IMR-90 (cell line): ENCODE results near the gene CPEB3. TPM values are rescaled to one million over a fixed set of nuclear protein-coding genes. Genes with fewer than 3 reads are reported as not detected.

Experiments used
- ATAC-seq: fragments of 200-7000 bp; cut with Tn5 transposase; 2 replicates; pipeline ENCODE4 v1.9.1; 2020; ENCODE audit warnings: low read depth, mild to moderate bottlenecking, moderate library complexity
- BruUV-seq: library from RNA; stranded (reverse); fragments of 400-500 nt; replicated peaks from 2 replicates; lab custom pipeline; 2021; lab: Mats Ljungman, UMichigan
- CTCF ChIA-PET: fragments of 300-600 bp; formaldehyde crosslinking; extraction: SDS; loops from one replicate; lab custom pipeline; 2021; ENCODE audit warnings: antibody characterized with exemption; lab: Yijun Ruan, JAX
- POLR2A ChIA-PET: fragments of 300-600 bp; sonication (Branson Sonifier 250); formaldehyde crosslinking; loops from one replicate; lab custom pipeline; 2022; ENCODE audit warnings: antibody characterized with exemption; ENCODE audit not compliant: unreplicated experiment; lab: Charles Lee
- DNase-seq: peaks from one replicate; pipeline ENCODE4 v3.0.0; 2013
- H2AFZ ChIP-seq: replicated peaks from 2 replicates; pipeline ENCODE3; 2013; ENCODE audit warnings: low read length, mild to moderate bottlenecking; ENCODE audit not compliant: poor library complexity
- H2AK5ac ChIP-seq: 2 replicates; pipeline ENCODE4 v1.6.1; 2013; ENCODE audit warnings: low read depth, low read length, inconsistent platforms
- H2AK9ac ChIP-seq: replicated peaks from 2 replicates; pipeline ENCODE3; 2013; ENCODE audit warnings: mild to moderate bottlenecking, low read depth, low read length, moderate library complexity; ENCODE audit not compliant: poor library complexity
- H2BK120ac ChIP-seq: 2 replicates; pipeline ENCODE4 v1.6.1; 2013; ENCODE audit warnings: low read depth, low read length, inconsistent platforms
- H2BK15ac ChIP-seq: 3 replicates; pipeline ENCODE4 v1.6.1; 2013; ENCODE audit warnings: low read depth, low read length, inconsistent platforms
- H2BK20ac ChIP-seq: 2 replicates; pipeline ENCODE4 v1.6.1; 2013; ENCODE audit warnings: low read depth, mild to moderate bottlenecking, inconsistent platforms, low read length, moderate library complexity
- H2BK5ac ChIP-seq: 2 replicates; pipeline ENCODE4 v1.6.1; 2013; ENCODE audit warnings: mild to moderate bottlenecking, low read depth, low read length, inconsistent platforms; ENCODE audit not compliant: poor library complexity, severe bottlenecking
- H3K14ac ChIP-seq: replicated peaks from 2 replicates; pipeline ENCODE4 v1.6.1; 2013; ENCODE audit warnings: low read depth, low read length, inconsistent platforms
- H3K18ac ChIP-seq: 2 replicates; pipeline ENCODE4 v1.6.1; 2013; ENCODE audit warnings: low read depth, low read length, control low read depth
- H3K23ac ChIP-seq: 2 replicates; pipeline ENCODE4 v1.6.1; 2013; ENCODE audit warnings: low read depth, low read length, inconsistent platforms
- H3K27ac ChIP-seq: 2 replicates; pipeline ENCODE4 v1.5.1; 2013; ENCODE audit warnings: mild to moderate bottlenecking, control low read depth, low read length; ENCODE audit not compliant: insufficient read depth
- H3K27me3 ChIP-seq: 2 replicates; pipeline ENCODE4 v1.6.1; 2013; ENCODE audit warnings: low read length; ENCODE audit not compliant: control insufficient read depth, insufficient read depth
- H3K36me3 ChIP-seq: 2 replicates; pipeline ENCODE4 v1.6.1; 2013; ENCODE audit warnings: low read length, mixed read lengths; ENCODE audit not compliant: control insufficient read depth, insufficient read depth
- H3K4ac ChIP-seq: 2 replicates; pipeline ENCODE4 v1.6.1; 2013; ENCODE audit warnings: low read depth, low read length, inconsistent platforms
- H3K4me1 ChIP-seq: 2 replicates; pipeline ENCODE4 v1.6.1; 2013; ENCODE audit warnings: low read length, mixed read lengths; ENCODE audit not compliant: control insufficient read depth, insufficient read depth
- H3K4me2 ChIP-seq: 2 replicates; pipeline ENCODE4 v1.6.1; 2013; ENCODE audit warnings: low read depth, mild to moderate bottlenecking, control low read depth, low read length, moderate library complexity
- H3K4me3 ChIP-seq: 2 replicates; pipeline ENCODE4 v1.5.1; 2013; ENCODE audit warnings: low read depth, mild to moderate bottlenecking, control low read depth, low read length, moderate library complexity; ENCODE audit not compliant: insufficient read depth
- H3K56ac ChIP-seq: 2 replicates; pipeline ENCODE4 v1.6.1; 2013; ENCODE audit warnings: low read length, inconsistent platforms; ENCODE audit not compliant: insufficient read depth; ENCODE audit errors: extremely low read depth
- H3K79me1 ChIP-seq, 2 experiments: 2 replicates each; pipeline ENCODE4 v1.6.1; 2013; ENCODE audit warnings: low read length in 2 of 2, inconsistent platforms in 1 of 2, low read depth in 1 of 2
- H3K9ac ChIP-seq: 2 replicates; pipeline ENCODE4 v1.6.1; 2013; ENCODE audit warnings: low read depth, low read length, control low read depth
- H3K9me1 ChIP-seq: 2 replicates; pipeline ENCODE4 v1.6.1; 2013; ENCODE audit warnings: low read length, inconsistent platforms; ENCODE audit not compliant: insufficient read depth
- H3K9me3 ChIP-seq: 2 replicates; pipeline ENCODE4 v1.6.1; 2013; ENCODE audit warnings: low read length; ENCODE audit not compliant: control insufficient read depth, insufficient read depth
- H4K20me1 ChIP-seq: 2 replicates; pipeline ENCODE4 v1.6.1; 2013; ENCODE audit warnings: low read length, inconsistent platforms; ENCODE audit not compliant: insufficient read depth
- H4K5ac ChIP-seq: 2 replicates; pipeline ENCODE4 v1.6.1; 2013; ENCODE audit warnings: mild to moderate bottlenecking, low read depth, low read length, control low read depth
- H4K8ac ChIP-seq, 2 experiments: 2 replicates each; pipeline ENCODE4 v1.6.1; 2013; ENCODE audit warnings: low read depth in 2 of 2, low read length in 2 of 2, control low read depth in 1 of 2, inconsistent platforms in 1 of 2
- H4K91ac ChIP-seq: 2 replicates; pipeline ENCODE4 v1.6.1; 2013; ENCODE audit warnings: low read depth, low read length, inconsistent platforms; ENCODE audit not compliant: insufficient read depth
- SMC3 ChIP-seq: fragments of 150-350 bp; IDR thresholded peaks from 2 replicates; pipeline ENCODE4 v1.6.1; 2016; ENCODE audit warnings: low read depth, mild to moderate bottlenecking, antibody characterized with exemption, low read length, moderate library complexity
- WGBS, 2 experiments: methylation state at CpG; one replicate each; pipeline versions ENCODE4 v1.1.5 to v1.1.7; 2013; ENCODE audit warnings: missing lambda C conversion rate in 2 of 2; ENCODE audit not compliant: insufficient read length in 1 of 2; ENCODE audit errors: extremely low coverage in 2 of 2; 5-methylcytosine and 5-hydroxymethylcytosine counted together
- dilution Hi-C: fragments of 300-500 bp; cut with HindIII; formaldehyde crosslinking; loops from one replicate; pipeline ENCODE4 v1.14.3; 2018; ENCODE audit warnings: low sequenced_read_pairs; ENCODE audit not compliant: unreplicated experiment
- in situ Hi-C: fragments of 300-500 bp; cut with MboI; formaldehyde crosslinking; loops from 3 replicates; pipeline ENCODE4 v1.14.3; 2019; ENCODE audit warnings: low sequenced_read_pairs, inconsistent platforms, mixed read lengths
- intact Hi-C: fragments of 100-400 bp; cut with micrococcal nuclease; formaldehyde crosslinking; loops from 2 replicates; pipeline ENCODE4 v1.10.0; 2022
- polyA plus RNA-seq, 3 experiments: library from polyadenylated mRNA; depleted of rRNA; stranded (reverse); fragments of >200 nt; gene quantifications; 2 replicates each; pipeline ENCODE4 v1.2.3, GENCODE V29; 2012; ENCODE audit warnings: low replicate concordance in 1 of 3
- total RNA-seq: library from RNA; depleted of rRNA; stranded (reverse); fragments of >200 nt; gene quantifications from 2 replicates; pipeline ENCODE4 v1.2.3, GENCODE V29; 2012

The CPEB3 gene
- total and polyA plus RNA-seq, 2 of the 4 experiments (the other 2 are of a cell fraction), result 0.18 to 0.36 TPM

GRCh38 chr10:92180399-92180798 is 110.5 kb downstream of the CPEB3 start:
- Histone ChIP-seq H4K8ac (no peak overlapping the region), H3K23ac (no peak overlapping the region), H3K36me3 (no peaks in the 10 kb centered on the region), H2AFZ (no peak overlapping the region), H2BK20ac (no peak overlapping the region), H4K91ac (no peak overlapping the region), H3K56ac (no peak overlapping the region), H2BK5ac (no peak overlapping the region), H2AK5ac (no peak overlapping the region), H3K4ac (no peak overlapping the region), H2AK9ac (no peak overlapping the region), H3K27ac (no peak overlapping the region), H4K5ac (no peak overlapping the region), H2BK15ac (no peak overlapping the region), H4K20me1 (no peaks in the 10 kb centered on the region), H3K18ac (no peak overlapping the region), H3K9me1 (no peaks in the 10 kb centered on the region), H3K4me1 (no peaks in the 10 kb centered on the region), H3K9me3 (no peaks in the 10 kb centered on the region), H2BK120ac (no peak overlapping the region), H3K79me1 (no peaks in the 10 kb centered on the region), H3K4me2 (no peak overlapping the region), H3K14ac (no peak overlapping the region), H3K27me3 (no peaks in the 10 kb centered on the region), H3K9ac (no peak overlapping the region), H3K4me3 (no peak overlapping the region)
- ATAC-seq (no peak), DNase-seq (no peak)
- intact Hi-C loops, result no loop called here
- in situ Hi-C loops, result no loop called here
- ChIA-PET CTCF (no interaction called here), POLR2A (no interaction called here)
- no peak for TF ChIP-seq SMC3
- WGBS, 2 experiments, result no CpG with 5 or more reads among the region's 1 CpG
- dilution Hi-C loops, result no loop called here
- BruUV-seq, result no TSS peak
